ENCODE results near the gene PORCN.

PORCN gene

GRCh38 chrX:48559636-48560035, 50.8 kb downstream of the PORCN start:
- no peak for DNase-seq
- Mint-ChIP-seq H3K4me1 (no peaks in the 10 kb centered on the region), H3K27me3 (no peaks in the 10 kb centered on the region), H3K4me3 (no peak overlapping the region), H3K36me3 (peaks cover 19% of the 10 kb centered on the region), H3K27ac (no peak overlapping the region), H3K9me3 (no peaks in the 10 kb centered on the region)
- CTCF ChIA-PET, result no interaction called here

- DNase-seq, result no peak
- no peaks in the 10 kb centered on the region for H3K9me3 Mint-ChIP-seq
- no peaks in the 10 kb centered on the region for H3K27me3 Mint-ChIP-seq
- no peak overlapping the region for H3K27ac Mint-ChIP-seq
- CTCF ChIA-PET, result no interaction called here
- no peak overlapping the region for H3K4me3 Mint-ChIP-seq
- H3K36me3 Mint-ChIP-seq, result peaks cover 15% of the 10 kb centered on the region
- H3K4me1 Mint-ChIP-seq, result no peaks in the 10 kb centered on the region
These were observed 51.3 kb downstream of the PORCN start for GRCh38 chrX:48560056-48560455.

- H3K27me3 Mint-ChIP-seq, result no peaks in the 10 kb centered on the region
- H3K9me3 Mint-ChIP-seq, result no peaks in the 10 kb centered on the region
- no peak overlapping the region for H3K27ac Mint-ChIP-seq
- peaks cover 11% of the 10 kb centered on the region for H3K36me3 Mint-ChIP-seq
- no peak overlapping the region for H3K4me3 Mint-ChIP-seq
- CTCF ChIA-PET, result no interaction called here
- no peak for DNase-seq
- no peaks in the 10 kb centered on the region for H3K4me1 Mint-ChIP-seq
These were observed 51.9 kb downstream of the PORCN start for GRCh38 chrX:48560681-48561080.

- no peak for DNase-seq
- H3K9me3 Mint-ChIP-seq, result no peaks in the 10 kb centered on the region
- CTCF ChIA-PET, result no interaction called here
- peaks cover 13% of the 10 kb centered on the region for H3K4me1 Mint-ChIP-seq
- no peak overlapping the region for H3K27ac Mint-ChIP-seq
- H3K4me3 Mint-ChIP-seq, result no peak overlapping the region
- H3K36me3 Mint-ChIP-seq, result peaks cover 4% of the 10 kb centered on the region
- H3K27me3 Mint-ChIP-seq, result no peaks in the 10 kb centered on the region
These were observed 61.2 kb downstream of the PORCN start for GRCh38 chrX:48569958-48570357.

All from activated naive CD4-positive, alpha-beta T cell treated with anti-CD3 and anti-CD28 coated beads, Interleukin-2, amount 10 ng/mL, durations not matched to agents 7 days and 5 days (primary cell).